HepG2 (cell line): ENCODE measurements around the gene TEX19. TPM values are rescaled to one million over a fixed set of nuclear protein-coding genes. Genes with fewer than 3 reads are reported as not detected.
A peak's percentile ranks its signal among the peaks of the same experiment; 100 is the strongest.

Source experiments
- ATAC-seq: fragments of 200-7000 bp; cut with Tn5 transposase; 3 replicates; pipeline ENCODE4 v1.9.1; 2020; ENCODE audit warnings: mild to moderate bottlenecking, moderate library complexity
- BruUV-seq: library from RNA; stranded (reverse); fragments of 400-500 nt; replicated peaks from 2 replicates; lab custom pipeline; 2021; lab: Mats Ljungman, UMichigan
- CTCF ChIA-PET: fragments of 300-600 bp; formaldehyde crosslinking; extraction: SDS; loops from one replicate; lab custom pipeline; 2021; ENCODE audit warnings: low total read pairs, inconsistent platforms, low intra/inter-chr PET ratio; lab: Yijun Ruan, JAX
- POLR2A ChIA-PET: fragments of 350-600 bp; sonication (Branson Sonifier 250); formaldehyde crosslinking; loops from one replicate; lab custom pipeline; 2020; ENCODE audit warnings: antibody characterized with exemption, inconsistent platforms; lab: Yijun Ruan, JAX
- DNase-seq: peaks from one replicate; pipeline ENCODE4 v3.0.0-alpha.2; 2015; ENCODE audit warnings: low spot score
- FAIRE-seq: peaks from 3 replicates; lab custom pipeline; 2011; peaks lifted over from hg19 to GRCh38; lab: Jason Lieb, UNC
- H2AFZ ChIP-seq: one replicate; pipeline ENCODE4 v1.6.1; 2011; ENCODE audit warnings: low read length, inconsistent platforms
- H3K27ac ChIP-seq: fragments of 300-600 bp; 3 replicates; pipeline ENCODE4 v1.8.0; 2011; ENCODE audit warnings: mixed run types, mild to moderate bottlenecking, mixed read lengths, low read length, inconsistent platforms; ENCODE audit not compliant: insufficient read depth; ENCODE audit errors: extremely low read length
- H3K27me3 ChIP-seq, 2 experiments: fragments of 200-600 bp in 1 of 2; 2 replicates in 1 of 2; 3 replicates in 1 of 2; pipeline versions ENCODE4 v1.6.0 to v1.8.0; 2011; ENCODE audit warnings: low read length in 2 of 2, mild to moderate bottlenecking in 2 of 2, moderate library complexity in 2 of 2, inconsistent platforms in 1 of 2; ENCODE audit not compliant: insufficient read depth in 2 of 2, control insufficient read depth in 1 of 2
- H3K36me3 ChIP-seq, 2 experiments: fragments of 200-600 bp in 1 of 2; replicated peaks in 1 of 2; 2 replicates in 1 of 2; 3 replicates in 1 of 2; pipeline versions ENCODE4 v1.5.1 to v1.8.0; 2011; ENCODE audit warnings: low read length in 2 of 2, inconsistent platforms in 1 of 2; ENCODE audit not compliant: insufficient read depth in 2 of 2, control insufficient read depth in 1 of 2
- H3K4me1 ChIP-seq: 2 replicates; pipeline ENCODE4 v1.5.1; 2012; ENCODE audit warnings: low read length, inconsistent platforms; ENCODE audit not compliant: insufficient read depth
- H3K4me2 ChIP-seq: 2 replicates; pipeline ENCODE4 v1.6.0; 2011; ENCODE audit warnings: low read depth, low read length, inconsistent platforms
- H3K4me3 ChIP-seq, 3 experiments: fragments of 200-600 bp in 1 of 3; sonication (generic), shearing (Covaris generic) in 1 of 3; replicated peaks in 1 of 3; 2 replicates each; pipeline ENCODE4 v1.5.1; 2011 to 2016; ENCODE audit warnings: low read length in 3 of 3, inconsistent platforms in 2 of 3, low read depth in 2 of 3, mild to moderate bottlenecking in 2 of 3, control low read depth in 1 of 3, mixed read lengths in 1 of 3; ENCODE audit not compliant: insufficient read depth in 1 of 3
- H3K79me2 ChIP-seq: one replicate; pipeline ENCODE4 v1.6.1; 2011; ENCODE audit warnings: low read length, inconsistent platforms; ENCODE audit not compliant: insufficient read depth
- H3K9ac ChIP-seq: 2 replicates; pipeline ENCODE4 v1.6.0; 2011; ENCODE audit warnings: mild to moderate bottlenecking, low read depth, low read length, inconsistent platforms; ENCODE audit not compliant: insufficient read depth
- H3K9me3 ChIP-seq: 2 replicates; pipeline ENCODE4 v1.5.1; 2012; ENCODE audit warnings: mild to moderate bottlenecking, low read length
- H4K20me1 ChIP-seq: 2 replicates; pipeline ENCODE4 v1.6.0; 2011; ENCODE audit warnings: inconsistent platforms, mild to moderate bottlenecking, low read length, moderate library complexity; ENCODE audit not compliant: insufficient read depth
- AGO2 ChIP-seq: fragments of 200-400 bp; formaldehyde crosslinking; optimal IDR thresholded peaks from 2 replicates; pipeline ENCODE3; 2017; ENCODE audit warnings: mild to moderate bottlenecking, low read depth, low read length, moderate library complexity
- HIC2 ChIP-seq: sonication (generic); formaldehyde crosslinking; IDR thresholded peaks from 2 replicates; pipeline ENCODE4 v1.9.0; 2022; ENCODE audit warnings: low read depth, missing genetic modification reagents
- MYPOP ChIP-seq: sonication (generic); formaldehyde crosslinking; IDR thresholded peaks from 2 replicates; pipeline ENCODE4 v1.8.1; 2023; ENCODE audit warnings: mild to moderate bottlenecking, moderate library complexity, missing genetic modification reagents
- ZNF891 ChIP-seq: sonication (generic); formaldehyde crosslinking; IDR thresholded peaks from 2 replicates; pipeline ENCODE4 v1.5.0; 2020; ENCODE audit warnings: mild to moderate bottlenecking, missing genetic modification reagents
- WGBS: methylation state at CpG from one replicate; pipeline ENCODE4 v1.1.6; 2017; ENCODE audit warnings: low lambda C conversion rate; 5-methylcytosine and 5-hydroxymethylcytosine counted together
- in situ Hi-C: cut with HindIII; loops from 2 replicates; pipeline ENCODE4 v1.10.0; 2017; ENCODE audit warnings: low pct_unique_long_range_greater_than_20kb; ENCODE audit not compliant: extremely low pct_ligation_motif_present
- intact Hi-C: fragments of 100-400 bp; cut with micrococcal nuclease; formaldehyde crosslinking; loops from one replicate; pipeline ENCODE4 v1.10.0; 2022; ENCODE audit not compliant: unreplicated experiment
- polyA plus RNA-seq, 8 experiments: library from polyadenylated mRNA; depleted of rRNA in 3 of 8; stranded (reverse) in 7 of 8; unstranded in 1 of 8; fragments of >200 nt; fragmentation: Illumina TruSeq in 4 of 8; extraction: Trizol in 4 of 8; gene quantifications; 2 replicates each; pipeline versions ENCODE4 v1.2.1 to v1.2.3, GENCODE V29; 2011 to 2016; ENCODE audit warnings: low read depth in 4 of 8, missing spikeins in 1 of 8, mixed read lengths in 1 of 8; ENCODE audit not compliant: insufficient read depth in 1 of 8
- total RNA-seq, 5 experiments: library from RNA; depleted of rRNA; stranded (reverse); fragments of >200 nt; fragmentation: Illumina TruSeq; extraction: Trizol; gene quantifications; 2 replicates each; pipeline ENCODE4 v1.2.3, GENCODE V29; 2016; ENCODE audit warnings: low read depth in 1 of 5

Gene TEX19
- total and polyA plus RNA-seq, 2 of the 13 experiments (the other 11 are each of a cell fraction or from before 2014, with no cell fraction given): 1.3 to 6.0 TPM

GRCh38 chr17:82391496-82392066, 32.5 kb downstream of the TEX19 start:
- no peak for DNase-seq
- Histone ChIP-seq H3K9me3 (no peaks in the 10 kb centered on the region), H3K9ac (no peak overlapping the region), H3K79me2 (no peaks in the 10 kb centered on the region), H4K20me1 (no peaks in the 10 kb centered on the region), H2AFZ (no peak overlapping the region)
- BruUV-seq: no TSS peak
- intact Hi-C loops: no loop called here
- in situ Hi-C loops: no loop called here
- no peak for ATAC-seq
- FAIRE-seq: no peak
- TF ChIP-seq AGO2: peak; percentile 11
- TF ChIP-seq HIC2: no peak
- TF ChIP-seq, all 625 proteins: peak for 1
- Histone ChIP-seq H3K27ac (no peak overlapping the region), H3K27me3 (peaks cover 5 to 15% of the 10 kb centered on the region in 2 experiments; a peak in 3 of 5 replicates), H3K4me1 (peaks cover 11% of the 10 kb centered on the region), H3K4me3 (no peak overlapping the region), H3K4me2 (no peak overlapping the region), H3K36me3 (peaks cover 8 to 17% of the 10 kb centered on the region in 2 experiments; a peak in 4 of 5 replicates)
- WGBS: 98% methylated on average over 10 of the region's 23 CpGs
- ChIA-PET POLR2A (no interaction called here), CTCF (no interaction called here)

GRCh38 chr17:82392209-82392920, 33.3 kb downstream of the TEX19 start:
- Histone ChIP-seq H3K36me3 (peaks cover 8 to 21% of the 10 kb centered on the region in 2 experiments; a peak in 4 of 5 replicates), H2AFZ (no peak overlapping the region), H3K79me2 (no peaks in the 10 kb centered on the region), H4K20me1 (no peaks in the 10 kb centered on the region), H3K27ac (no peak overlapping the region), H3K9ac (no peak overlapping the region), H3K9me3 (no peaks in the 10 kb centered on the region), H3K4me2 (no peak overlapping the region), H3K27me3 (peaks cover 2 to 7% of the 10 kb centered on the region in 2 experiments; a peak in 2 of 5 replicates), H3K4me3 (no peak overlapping the region), H3K4me1 (peaks cover 11% of the 10 kb centered on the region)
- TF ChIP-seq ZNF891: no peak
- TF ChIP-seq MYPOP (CRISPR knock-in tag): no peak
- no peak for DNase-seq
- intact Hi-C loops (no loop called here), in situ Hi-C loops (no loop called here)
- FAIRE-seq: no peak
- no peak for ATAC-seq
- 94% methylated on average over 28 of the region's 28 CpGs for WGBS
- CTCF ChIA-PET: no interaction called here
- BruUV-seq: no TSS peak
- POLR2A ChIA-PET: no interaction called here
